Astrocyte (in vitro differentiated cells and primary cell): ENCODE results near the gene CMTM4. TPM values are rescaled to one million over a fixed set of nuclear protein-coding genes. Genes with fewer than 3 reads are reported as not detected.
A peak's percentile ranks its signal among the peaks of the same experiment; 100 is the strongest.

Experiments
- DNase-seq: peaks from one replicate; pipeline ENCODE4 v3.0.0-alpha.2; 2010; ENCODE audit warnings: low read depth
- FAIRE-seq: peaks from 2 replicates; lab custom pipeline; 2011; peaks lifted over from hg19 to GRCh38; lab: Jason Lieb, UNC
- H2AFZ ChIP-seq: 2 replicates; pipeline ENCODE4 v1.6.0; 2012; ENCODE audit warnings: low read depth, low read length, inconsistent platforms
- H3K27ac ChIP-seq: 2 replicates; pipeline ENCODE4 v1.5.1; 2011; ENCODE audit warnings: low read depth, low read length, inconsistent platforms
- H3K27me3 ChIP-seq: 2 replicates; pipeline ENCODE4 v1.6.0; 2011; ENCODE audit warnings: low read length, inconsistent platforms; ENCODE audit not compliant: insufficient read depth
- H3K36me3 ChIP-seq: 2 replicates; pipeline ENCODE4 v1.5.1; 2011; ENCODE audit warnings: low read length, inconsistent platforms; ENCODE audit not compliant: insufficient read depth
- H3K4me1 ChIP-seq: 2 replicates; pipeline ENCODE4 v1.5.1; 2011; ENCODE audit warnings: low read length, inconsistent platforms; ENCODE audit not compliant: insufficient read depth
- H3K4me2 ChIP-seq: 2 replicates; pipeline ENCODE4 v1.6.0; 2012; ENCODE audit warnings: low read length, inconsistent platforms
- H3K4me3 ChIP-seq: 2 replicates; pipeline ENCODE4 v1.5.1; 2011; ENCODE audit warnings: low read depth, mild to moderate bottlenecking, low read length, inconsistent platforms; ENCODE audit not compliant: insufficient read depth
- H3K79me2 ChIP-seq: 2 replicates; pipeline ENCODE4 v1.6.0; 2012; ENCODE audit warnings: mild to moderate bottlenecking, low read length, inconsistent platforms; ENCODE audit not compliant: insufficient read depth
- H3K9ac ChIP-seq: 2 replicates; pipeline ENCODE4 v1.6.0; 2012; ENCODE audit warnings: mild to moderate bottlenecking, low read length, inconsistent platforms
- H3K9me3 ChIP-seq: 2 replicates; pipeline ENCODE4 v1.5.1; 2012; ENCODE audit warnings: low read depth, mild to moderate bottlenecking, low read length, inconsistent platforms; ENCODE audit not compliant: insufficient read depth
- H4K20me1 ChIP-seq: 2 replicates; pipeline ENCODE4 v1.6.0; 2012; ENCODE audit warnings: low read length, inconsistent platforms; ENCODE audit not compliant: insufficient read depth
- H3K27ac Mint-ChIP-seq: one replicate; pipeline ENCODE4 v1.8.0; 2021; ENCODE audit warnings: mild to moderate bottlenecking, mixed read lengths; ENCODE audit not compliant: unreplicated experiment
- H3K27me3 Mint-ChIP-seq: one replicate; pipeline ENCODE4 v1.8.0; 2021; ENCODE audit warnings: low read depth, mixed read lengths; ENCODE audit not compliant: unreplicated experiment
- H3K36me3 Mint-ChIP-seq: one replicate; pipeline ENCODE4 v1.8.0; 2021; ENCODE audit warnings: low read depth, mixed read lengths; ENCODE audit not compliant: unreplicated experiment
- H3K4me1 Mint-ChIP-seq: one replicate; pipeline ENCODE4 v1.8.0; 2021; ENCODE audit warnings: low read depth, mixed read lengths; ENCODE audit not compliant: unreplicated experiment
- H3K4me3 Mint-ChIP-seq: one replicate; pipeline ENCODE4 v1.8.0; 2021; ENCODE audit warnings: mild to moderate bottlenecking, moderate library complexity, mixed read lengths; ENCODE audit not compliant: unreplicated experiment
- H3K9me3 Mint-ChIP-seq: one replicate; pipeline ENCODE4 v1.8.0; 2021; ENCODE audit warnings: mild to moderate bottlenecking, mixed read lengths; ENCODE audit not compliant: unreplicated experiment
- EZH2 ChIP-seq: IDR thresholded peaks from 2 replicates; pipeline ENCODE4 v1.6.1; 2012; ENCODE audit warnings: mild to moderate bottlenecking, low read length, inconsistent platforms; ENCODE audit not compliant: insufficient read depth
- total RNA-seq: library from RNA; stranded (reverse); gene quantifications from 2 replicates; pipeline ENCODE4 v1.2.1, GENCODE V29; 2021
- TF ChIP-seq, protein P1 (sequence below): IDR thresholded peaks from 2 replicates; pipeline ENCODE4 v1.5.1; 2011; ENCODE audit warnings: low read depth, mild to moderate bottlenecking, inconsistent platforms, low read length, moderate library complexity; ENCODE audit not compliant: insufficient read depth

The CMTM4 gene
- total RNA-seq, 1 donor from 2014 or later: 20.9 TPM

DNA sequence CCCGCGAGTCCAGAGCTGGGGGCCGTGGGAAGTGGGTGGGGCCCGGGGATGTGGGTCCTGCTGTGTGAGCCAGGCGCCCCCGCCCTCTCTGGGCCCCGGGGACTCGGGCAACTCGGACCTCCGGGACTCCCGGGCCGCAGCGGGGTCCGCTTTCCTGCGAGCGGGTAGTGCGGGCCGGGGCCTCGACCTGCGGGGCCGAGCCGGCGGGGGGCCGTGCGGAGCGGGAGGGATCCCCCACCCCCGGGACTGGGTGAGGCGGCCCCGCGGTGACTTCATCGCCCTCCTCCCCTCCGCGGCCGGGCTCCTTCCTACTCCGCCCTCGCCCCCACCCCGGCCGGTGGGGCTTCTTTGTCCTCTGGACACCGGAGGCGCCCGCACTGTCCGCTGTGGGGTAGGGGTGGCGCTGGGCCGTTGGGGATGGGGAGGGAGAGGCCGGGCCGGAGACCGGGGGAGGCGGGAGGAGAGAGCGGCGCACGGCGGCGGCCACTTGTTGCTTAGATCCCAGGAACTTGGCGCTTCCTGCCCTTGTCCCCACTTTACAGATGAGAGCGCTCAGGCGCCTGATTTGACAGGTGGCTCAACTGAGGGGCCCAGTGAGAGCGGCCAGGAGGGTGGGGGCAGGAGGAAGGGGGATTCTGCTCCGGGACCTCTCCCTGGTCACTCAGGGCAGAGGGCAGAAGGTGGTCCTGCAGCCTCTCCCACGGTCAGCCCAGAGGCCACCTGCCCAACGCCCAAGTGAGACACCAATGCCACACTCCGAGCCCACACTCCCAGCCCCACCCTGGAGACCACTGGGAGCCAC is 91.2 kb downstream of the CMTM4 start:
- Histone ChIP-seq H3K4me2 (peak overlapping the region; percentile 97), H3K9me3 (peaks cover 4% of the 10 kb centered on the region), H2AFZ (peak overlapping the region; percentile 41), H3K79me2 (peaks cover 48% of the 10 kb centered on the region), H3K4me3 (peak overlapping the region; percentile 63), H4K20me1 (peaks cover 46% of the 10 kb centered on the region), H3K27me3 (no peaks in the 10 kb centered on the region), H3K36me3 (peaks cover 9% of the 10 kb centered on the region), H3K4me1 (peaks cover 32% of the 10 kb centered on the region), H3K9ac (peak overlapping the region; percentile 87), H3K27ac (peak overlapping the region; percentile 65)
- DNase-seq (peak; percentile 34), FAIRE-seq (no peak)
- TF ChIP-seq, protein P1, sequence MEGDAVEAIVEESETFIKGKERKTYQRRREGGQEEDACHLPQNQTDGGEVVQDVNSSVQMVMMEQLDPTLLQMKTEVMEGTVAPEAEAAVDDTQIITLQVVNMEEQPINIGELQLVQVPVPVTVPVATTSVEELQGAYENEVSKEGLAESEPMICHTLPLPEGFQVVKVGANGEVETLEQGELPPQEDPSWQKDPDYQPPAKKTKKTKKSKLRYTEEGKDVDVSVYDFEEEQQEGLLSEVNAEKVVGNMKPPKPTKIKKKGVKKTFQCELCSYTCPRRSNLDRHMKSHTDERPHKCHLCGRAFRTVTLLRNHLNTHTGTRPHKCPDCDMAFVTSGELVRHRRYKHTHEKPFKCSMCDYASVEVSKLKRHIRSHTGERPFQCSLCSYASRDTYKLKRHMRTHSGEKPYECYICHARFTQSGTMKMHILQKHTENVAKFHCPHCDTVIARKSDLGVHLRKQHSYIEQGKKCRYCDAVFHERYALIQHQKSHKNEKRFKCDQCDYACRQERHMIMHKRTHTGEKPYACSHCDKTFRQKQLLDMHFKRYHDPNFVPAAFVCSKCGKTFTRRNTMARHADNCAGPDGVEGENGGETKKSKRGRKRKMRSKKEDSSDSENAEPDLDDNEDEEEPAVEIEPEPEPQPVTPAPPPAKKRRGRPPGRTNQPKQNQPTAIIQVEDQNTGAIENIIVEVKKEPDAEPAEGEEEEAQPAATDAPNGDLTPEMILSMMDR: no peak
- no peak for TF ChIP-seq EZH2
- H3K4me3 Mint-ChIP-seq: peak overlapping the region; percentile 83
- H3K27ac Mint-ChIP-seq: no peak overlapping the region
- H3K27me3 Mint-ChIP-seq: peaks cover 5% of the 10 kb centered on the region
- peaks cover 12% of the 10 kb centered on the region for H3K4me1 Mint-ChIP-seq
- peaks cover 7% of the 10 kb centered on the region for H3K36me3 Mint-ChIP-seq
- H3K9me3 Mint-ChIP-seq: no peaks in the 10 kb centered on the region

DNA sequence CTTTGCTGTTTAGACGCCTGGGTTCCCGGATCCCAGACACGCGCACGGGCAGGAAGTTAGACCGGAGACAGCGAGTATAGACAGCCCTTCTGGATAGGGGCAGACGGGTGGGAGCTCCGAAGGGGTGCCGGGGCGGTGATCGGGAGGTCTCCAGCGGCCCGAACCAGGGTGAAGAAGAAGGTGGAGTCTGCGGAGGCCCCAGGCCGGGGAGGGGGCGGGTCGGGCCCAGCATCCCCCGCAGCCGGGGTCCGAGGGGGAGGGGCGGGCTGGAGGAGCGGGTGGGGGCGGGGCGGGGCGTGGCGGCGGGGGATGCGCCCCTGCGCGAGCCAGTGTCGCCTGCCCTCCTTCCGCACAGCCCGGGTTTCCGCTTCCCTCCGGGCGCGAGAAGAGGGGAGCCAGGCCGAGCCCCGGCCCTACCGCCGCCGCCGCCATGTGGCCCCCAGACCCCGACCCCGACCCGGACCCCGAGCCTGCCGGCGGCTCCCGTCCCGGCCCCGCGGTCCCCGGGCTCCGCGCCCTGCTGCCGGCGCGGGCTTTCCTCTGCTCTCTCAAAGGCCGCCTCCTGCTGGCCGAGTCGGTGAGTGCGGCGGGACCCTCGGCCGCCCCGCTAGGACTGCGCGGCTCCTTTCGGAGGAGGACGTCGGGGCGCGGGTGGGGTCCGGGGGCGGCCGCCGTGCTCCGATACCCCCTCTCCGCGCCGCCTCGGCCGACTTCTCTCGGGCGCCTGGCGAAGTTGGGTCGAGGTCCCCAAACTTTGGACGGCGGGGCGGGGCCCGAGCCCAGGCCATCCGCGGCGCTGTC is 92.0 kb downstream of the CMTM4 start, which contains the start of gene CMTM3:
TSS of gene CMTM3 (plus strand) at position 329 of the 801 bp plus-strand sequence. CDS start at position 431, 102 bp downstream.
- Histone ChIP-seq H3K4me2 (peak within 1 kb of the TSS; percentile 97), H3K9me3 (peaks cover 4% of the 10 kb centered on the region), H3K4me3 (peak within 1 kb of the TSS; percentile 74), H3K9ac (peak within 1 kb of the TSS; percentile 87), H3K36me3 (peaks cover 3% of the 10 kb centered on the region), H2AFZ (peak within 1 kb of the TSS; percentile 87), H3K79me2 (peaks cover 40% of the 10 kb centered on the region), H3K27me3 (no peaks in the 10 kb centered on the region), H3K4me1 (peaks cover 32% of the 10 kb centered on the region), H4K20me1 (peaks cover 38% of the 10 kb centered on the region), H3K27ac (peak within 1 kb of the TSS; percentile 65)
- no peak for TF ChIP-seq EZH2
- TF ChIP-seq, protein P1: peak; percentile 8
- peaks cover 8% of the 10 kb centered on the region for H3K27me3 Mint-ChIP-seq
- peak within 1 kb of the TSS; percentile 84 for H3K27ac Mint-ChIP-seq
- H3K9me3 Mint-ChIP-seq: no peaks in the 10 kb centered on the region
- DNase-seq: peak; percentile 27
- peak within 1 kb of the TSS; percentile 88 for H3K4me3 Mint-ChIP-seq
- no peak for FAIRE-seq
- H3K36me3 Mint-ChIP-seq: peaks cover 3% of the 10 kb centered on the region
- peaks cover 9% of the 10 kb centered on the region for H3K4me1 Mint-ChIP-seq
